ENCODE data around the gene BTD. TPM values are rescaled to one million over a fixed set of nuclear protein-coding genes. Genes with fewer than 3 reads are reported as not detected.
A peak's percentile ranks its signal among the peaks of the same experiment; 100 is the strongest.
"Not testable (repeated sequence)": the region's sequence is repeated elsewhere in the genome, so short reads cannot be mapped to it uniquely, and the experiment has no call there.

BTD gene
- polyA plus RNA-seq, 2 donors, result 5.1 to 10.6 TPM

DNA sequence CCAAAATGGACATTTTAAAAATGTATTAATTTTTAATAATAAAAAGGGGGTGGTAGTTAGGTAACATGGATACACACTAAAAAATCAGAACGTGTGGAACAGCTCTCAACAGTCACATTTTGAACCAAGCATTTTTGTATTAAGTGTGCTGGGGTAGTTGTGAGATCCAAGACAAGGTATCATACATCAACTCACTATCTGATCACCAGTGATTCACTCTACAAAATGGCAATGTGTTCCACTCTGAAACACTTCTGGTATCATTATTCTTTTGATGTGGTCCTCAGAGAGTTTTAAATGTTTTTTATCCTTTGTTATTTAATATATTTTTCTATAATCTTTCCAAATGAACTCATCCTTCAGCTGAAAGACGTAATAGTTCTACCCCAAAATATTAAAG, 5.6 kb upstream of the BTD start:
- H3K27me3 ChIP-seq (ENCODE audit: control insufficient read depth in 1 of 2, insufficient read depth in 2 of 2, low read length in 2 of 2), result no peaks in the 10 kb centered on the region
- WGBS, 2 donors, result 75 to 84% methylated on average over 2 of the region's 2 CpGs
- no peak overlapping the region for H3K4me3 ChIP-seq (ENCODE audit: low read depth in 1 of 2, low read length in 2 of 2)
- no peaks in the 10 kb centered on the region for H3K36me3 ChIP-seq (ENCODE audit: control insufficient read depth in 2 of 2, insufficient read depth in 2 of 2, low read length in 1 of 2)
- peaks cover 0 to 3% of the 10 kb centered on the region in 2 donors for H3K4me1 ChIP-seq (ENCODE audit: control insufficient read depth in 2 of 2, insufficient read depth in 2 of 2, low read length in 1 of 2)
- H3K9me3 ChIP-seq (ENCODE audit: control insufficient read depth in 2 of 2, insufficient read depth in 1 of 2, low read depth in 1 of 2, low read length in 1 of 2), result no peaks in the 10 kb centered on the region
- H3K27ac ChIP-seq (ENCODE audit: low read depth in 2 of 2, low read length in 1 of 2), result no peak overlapping the region

DNA sequence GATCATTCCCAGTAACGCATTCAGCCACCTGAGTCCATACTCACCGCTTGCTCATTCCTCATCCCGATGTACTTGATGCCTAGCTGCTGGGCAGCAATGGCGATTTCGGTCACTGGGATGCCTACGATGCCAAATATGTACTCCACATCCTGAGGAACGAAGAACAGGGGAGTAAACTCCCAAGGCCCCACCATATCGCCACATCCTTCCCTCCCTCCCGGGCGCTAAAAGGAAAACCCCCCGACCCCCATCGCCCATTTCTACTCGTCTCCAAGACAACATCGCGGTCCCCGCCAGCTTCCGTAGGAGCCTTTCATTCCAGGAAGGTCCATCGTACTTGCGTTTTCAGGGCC, 523 bp upstream of the BTD start:
- Histone ChIP-seq H3K4me1 (ENCODE audit: control insufficient read depth in 2 of 2, insufficient read depth in 2 of 2, low read length in 1 of 2) (peaks cover 0 to 3% of the 10 kb centered on the region in 2 donors), H3K9me3 (ENCODE audit: control insufficient read depth in 2 of 2, insufficient read depth in 1 of 2, low read depth in 1 of 2, low read length in 1 of 2) (no peaks in the 10 kb centered on the region), H3K4me3 (ENCODE audit: low read depth in 1 of 2, low read length in 2 of 2) (peak overlapping the region; percentile 84 to 86), H3K36me3 (ENCODE audit: control insufficient read depth in 2 of 2, insufficient read depth in 2 of 2, low read length in 1 of 2) (no peaks in the 10 kb centered on the region), H3K27ac (ENCODE audit: low read depth in 2 of 2, low read length in 1 of 2) (peak overlapping the region; percentile 74), H3K27me3 (ENCODE audit: control insufficient read depth in 1 of 2, insufficient read depth in 2 of 2, low read length in 2 of 2) (no peaks in the 10 kb centered on the region)
- WGBS, 2 donors, result 1% methylated on average over 19 of the region's 19 CpGs

DNA sequence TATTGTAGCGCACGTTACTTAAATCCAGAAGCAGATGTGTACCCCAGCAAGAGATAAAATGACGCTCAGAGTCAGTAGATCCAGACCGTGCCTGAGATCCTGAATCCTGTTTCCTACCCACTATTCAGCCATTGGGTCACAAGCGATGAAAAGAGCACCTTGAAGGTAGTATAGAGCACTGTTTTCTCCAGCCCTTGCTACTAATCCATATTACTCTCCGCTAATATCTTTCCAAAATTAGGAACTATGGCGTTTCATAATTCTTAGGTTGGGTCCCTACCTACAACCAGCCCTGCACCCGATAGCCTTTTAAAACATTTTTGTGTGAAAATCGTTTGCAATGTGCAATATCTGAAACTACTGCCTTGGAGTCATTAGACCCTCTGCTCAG, 596 bp downstream of the BTD start:
- Histone ChIP-seq H3K27me3 (ENCODE audit: control insufficient read depth in 1 of 2, insufficient read depth in 2 of 2, low read length in 2 of 2) (no peaks in the 10 kb centered on the region), H3K4me3 (ENCODE audit: low read depth in 1 of 2, low read length in 2 of 2) (peak overlapping the region; percentile 84 to 86), H3K4me1 (ENCODE audit: control insufficient read depth in 2 of 2, insufficient read depth in 2 of 2, low read length in 1 of 2) (peaks cover 0 to 3% of the 10 kb centered on the region in 2 donors), H3K9me3 (ENCODE audit: control insufficient read depth in 2 of 2, insufficient read depth in 1 of 2, low read depth in 1 of 2, low read length in 1 of 2) (no peaks in the 10 kb centered on the region), H3K36me3 (ENCODE audit: control insufficient read depth in 2 of 2, insufficient read depth in 2 of 2, low read length in 1 of 2) (no peaks in the 10 kb centered on the region), H3K27ac (ENCODE audit: low read depth in 2 of 2, low read length in 1 of 2) (peak overlapping the region; percentile 82 to 89)
- 3% methylated on average over 9 of the region's 9 CpGs for WGBS, 2 donors

DNA sequence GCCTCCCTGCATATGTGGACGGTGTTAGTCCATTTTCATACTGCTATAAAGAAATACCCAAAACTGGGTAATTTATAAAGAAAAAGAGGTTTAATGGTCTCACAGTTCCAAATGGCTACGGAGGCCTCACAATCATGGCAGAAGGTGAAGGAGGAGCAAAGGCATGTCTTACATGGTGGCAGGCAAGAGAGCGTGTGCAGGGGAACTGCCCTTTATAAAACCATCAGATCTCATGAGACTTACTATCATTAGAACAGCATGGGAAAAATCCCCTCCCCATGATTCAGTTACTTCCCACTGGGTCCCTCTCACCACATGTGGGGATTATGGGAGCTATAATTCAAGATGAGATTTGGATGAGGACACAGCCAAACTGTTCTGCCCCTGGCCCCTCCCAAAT, 1.3 kb downstream of the BTD start:
- not testable (repeated sequence) for H3K4me3 ChIP-seq (ENCODE audit: low read depth in 1 of 2, low read length in 2 of 2); H3K27ac ChIP-seq (ENCODE audit: low read depth in 2 of 2, low read length in 1 of 2); H3K4me1 ChIP-seq (ENCODE audit: control insufficient read depth in 2 of 2, insufficient read depth in 2 of 2, low read length in 1 of 2)

DNA sequence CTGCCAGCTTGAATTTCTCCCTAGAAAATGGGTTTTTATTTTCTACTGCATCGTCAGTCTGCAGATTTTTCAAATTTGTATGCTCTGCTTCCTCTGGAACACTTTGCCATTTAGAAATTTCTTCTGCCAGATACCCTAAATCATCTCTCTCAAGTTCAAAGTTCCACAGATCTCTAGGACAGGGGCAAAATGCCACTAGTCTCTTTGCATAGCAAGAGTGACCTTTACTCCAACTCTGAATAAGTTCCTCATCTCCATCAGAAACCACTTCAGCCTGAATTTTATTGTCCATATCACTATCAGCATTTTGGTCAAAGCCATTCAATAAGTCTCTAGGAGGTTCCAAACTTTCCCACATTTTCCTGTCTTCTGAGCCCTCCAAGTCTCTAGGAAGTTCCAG, 3.0 kb downstream of the BTD start:
- not testable (repeated sequence) for H3K27me3 ChIP-seq (ENCODE audit: control insufficient read depth in 1 of 2, insufficient read depth in 2 of 2, low read length in 2 of 2); H3K27ac ChIP-seq (ENCODE audit: low read depth in 2 of 2, low read length in 1 of 2); H3K4me1 ChIP-seq (ENCODE audit: control insufficient read depth in 2 of 2, insufficient read depth in 2 of 2, low read length in 1 of 2); H3K36me3 ChIP-seq (ENCODE audit: control insufficient read depth in 2 of 2, insufficient read depth in 2 of 2, low read length in 1 of 2); H3K9me3 ChIP-seq (ENCODE audit: control insufficient read depth in 2 of 2, insufficient read depth in 1 of 2, low read depth in 1 of 2, low read length in 1 of 2); H3K4me3 ChIP-seq (ENCODE audit: low read depth in 1 of 2, low read length in 2 of 2)
- WGBS, 2 donors, result 90 to 93% methylated on average over 1 of the region's 1 CpG

More for the DNA sequence above, 1.3 kb downstream of the BTD start:
- not testable (repeated sequence) for H3K9me3 ChIP-seq (ENCODE audit: control insufficient read depth in 2 of 2, insufficient read depth in 1 of 2, low read depth in 1 of 2, low read length in 1 of 2); H3K36me3 ChIP-seq (ENCODE audit: control insufficient read depth in 2 of 2, insufficient read depth in 2 of 2, low read length in 1 of 2); H3K27me3 ChIP-seq (ENCODE audit: control insufficient read depth in 1 of 2, insufficient read depth in 2 of 2, low read length in 2 of 2)
- WGBS, 2 donors, result 91 to 93% methylated on average over 3 of the region's 3 CpGs

DNA sequence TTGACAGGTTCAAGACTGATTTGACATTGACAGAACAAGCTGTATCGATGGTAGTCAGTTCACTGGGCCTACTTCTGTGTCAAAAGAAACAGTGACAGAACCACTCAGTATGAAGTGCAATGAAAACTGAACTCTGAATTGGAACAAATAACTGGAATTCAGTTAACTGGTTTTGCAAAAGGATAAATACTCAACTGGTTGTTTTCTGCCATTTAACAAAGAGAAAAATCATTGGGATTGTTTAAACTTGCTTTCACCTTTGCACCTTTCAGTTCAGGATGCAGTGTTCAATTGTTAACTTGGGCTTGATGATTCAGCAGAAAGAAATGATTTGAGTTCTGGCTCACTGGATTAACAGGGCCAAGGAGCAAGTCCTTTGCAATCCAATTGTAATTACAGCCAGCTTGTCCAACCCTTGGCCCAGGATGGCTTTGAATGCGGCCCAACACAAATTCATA, 4.9 kb downstream of the BTD start:
- 61 to 66% methylated on average over 2 of the region's 2 CpGs for WGBS, 2 donors
- Histone ChIP-seq H3K27ac (ENCODE audit: low read depth in 2 of 2, low read length in 1 of 2) (no peak overlapping the region), H3K27me3 (ENCODE audit: control insufficient read depth in 1 of 2, insufficient read depth in 2 of 2, low read length in 2 of 2) (no peaks in the 10 kb centered on the region), H3K9me3 (ENCODE audit: control insufficient read depth in 2 of 2, insufficient read depth in 1 of 2, low read depth in 1 of 2, low read length in 1 of 2) (no peaks in the 10 kb centered on the region), H3K4me1 (ENCODE audit: control insufficient read depth in 2 of 2, insufficient read depth in 2 of 2, low read length in 1 of 2) (no peaks in the 10 kb centered on the region), H3K36me3 (ENCODE audit: control insufficient read depth in 2 of 2, insufficient read depth in 2 of 2, low read length in 1 of 2) (no peaks in the 10 kb centered on the region), H3K4me3 (ENCODE audit: low read depth in 1 of 2, low read length in 2 of 2) (no peak overlapping the region)

DNA sequence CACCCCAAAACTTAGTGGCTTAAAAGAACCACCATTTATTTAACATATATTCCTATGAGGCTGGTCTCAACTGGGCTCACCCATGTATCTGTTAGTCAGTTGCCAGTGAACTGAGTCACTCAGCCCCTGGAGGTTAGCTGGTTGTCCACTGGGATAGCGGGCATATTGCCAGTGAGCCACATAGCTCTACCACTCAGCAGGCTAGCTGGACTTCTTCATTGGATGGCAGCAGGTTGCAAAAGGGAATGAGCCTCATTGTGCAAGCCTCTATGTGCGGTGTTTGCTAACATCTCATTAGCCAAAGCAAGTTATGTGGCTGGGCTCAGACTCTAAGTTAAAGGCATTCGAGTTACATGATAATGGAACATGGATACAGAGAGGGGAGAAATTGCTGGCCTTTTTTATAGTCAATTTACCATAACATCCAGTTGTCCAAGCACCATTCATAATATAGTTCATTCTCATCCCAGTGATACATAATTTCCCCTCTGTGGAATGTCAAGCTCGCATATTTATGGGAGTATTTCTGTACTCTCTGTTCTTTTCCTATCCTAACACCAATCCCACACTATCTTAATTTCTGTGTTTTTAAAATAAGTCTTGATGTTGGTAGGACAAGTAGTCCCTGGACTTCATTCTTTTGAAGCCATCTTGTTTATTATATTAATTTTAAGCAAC, 8.7 kb downstream of the BTD start:
- no peak overlapping the region for H3K4me3 ChIP-seq (ENCODE audit: low read depth in 1 of 2, low read length in 2 of 2)
- no peak overlapping the region for H3K27ac ChIP-seq (ENCODE audit: low read depth in 2 of 2, low read length in 1 of 2)
- H3K9me3 ChIP-seq (ENCODE audit: control insufficient read depth in 2 of 2, insufficient read depth in 1 of 2, low read depth in 1 of 2, low read length in 1 of 2), result no peaks in the 10 kb centered on the region
- no peaks in the 10 kb centered on the region for H3K4me1 ChIP-seq (ENCODE audit: control insufficient read depth in 2 of 2, insufficient read depth in 2 of 2, low read length in 1 of 2)
- no peaks in the 10 kb centered on the region for H3K27me3 ChIP-seq (ENCODE audit: control insufficient read depth in 1 of 2, insufficient read depth in 2 of 2, low read length in 2 of 2)
- H3K36me3 ChIP-seq (ENCODE audit: control insufficient read depth in 2 of 2, insufficient read depth in 2 of 2, low read length in 1 of 2), result no peaks in the 10 kb centered on the region
- 90 to 93% methylated on average over 4 of the region's 4 CpGs for WGBS, 2 donors

DNA sequence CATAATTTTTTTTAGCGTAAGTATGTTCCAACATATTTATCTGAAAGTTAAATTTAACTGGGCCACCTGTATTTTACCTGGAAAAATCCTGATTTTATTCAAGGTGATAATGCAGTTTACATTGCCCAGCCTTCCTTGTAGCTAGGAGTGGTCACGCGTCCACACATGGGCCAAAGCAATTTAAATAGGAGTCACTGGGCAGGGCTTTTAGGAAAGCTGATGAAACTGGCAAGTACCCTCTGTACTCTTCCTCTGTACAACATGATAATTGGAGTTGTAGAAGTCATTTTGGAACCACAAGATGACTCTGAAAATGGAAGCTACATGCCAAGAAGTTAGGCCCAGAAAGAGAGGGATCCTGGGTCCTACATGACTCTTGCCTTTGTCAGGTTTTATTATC, 9.5 kb downstream of the BTD start:
- Histone ChIP-seq H3K27ac (ENCODE audit: low read depth in 2 of 2, low read length in 1 of 2) (no peak overlapping the region), H3K27me3 (ENCODE audit: control insufficient read depth in 1 of 2, insufficient read depth in 2 of 2, low read length in 2 of 2) (no peaks in the 10 kb centered on the region), H3K36me3 (ENCODE audit: control insufficient read depth in 2 of 2, insufficient read depth in 2 of 2, low read length in 1 of 2) (no peaks in the 10 kb centered on the region), H3K4me1 (ENCODE audit: control insufficient read depth in 2 of 2, insufficient read depth in 2 of 2, low read length in 1 of 2) (no peaks in the 10 kb centered on the region), H3K4me3 (ENCODE audit: low read depth in 1 of 2, low read length in 2 of 2) (no peak overlapping the region), H3K9me3 (ENCODE audit: control insufficient read depth in 2 of 2, insufficient read depth in 1 of 2, low read depth in 1 of 2, low read length in 1 of 2) (no peaks in the 10 kb centered on the region)
- WGBS, 2 donors, result 88 to 97% methylated on average over 3 of the region's 3 CpGs

DNA sequence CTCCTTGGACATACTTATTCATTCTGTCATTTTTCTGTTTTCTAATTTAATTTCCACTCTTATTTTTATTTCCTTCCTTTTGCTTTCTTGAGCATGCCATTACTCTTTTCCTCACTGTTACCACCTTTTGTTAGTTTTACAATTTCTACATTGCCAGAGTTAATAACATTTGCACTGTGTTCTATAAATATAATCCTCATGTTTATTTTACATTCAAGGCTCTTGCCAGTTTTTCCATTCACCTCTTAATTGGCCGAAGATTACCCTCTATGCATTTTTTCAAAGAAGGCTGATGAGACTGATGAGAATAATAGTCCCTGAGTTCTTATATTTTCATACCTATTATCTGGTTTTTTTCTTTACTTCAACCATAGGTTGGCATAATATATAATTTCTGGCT, 10.5 kb downstream of the BTD start:
- Histone ChIP-seq H3K27ac (ENCODE audit: low read depth in 2 of 2, low read length in 1 of 2) (no peak overlapping the region), H3K4me3 (ENCODE audit: low read depth in 1 of 2, low read length in 2 of 2) (no peak overlapping the region), H3K4me1 (ENCODE audit: control insufficient read depth in 2 of 2, insufficient read depth in 2 of 2, low read length in 1 of 2) (no peaks in the 10 kb centered on the region), H3K27me3 (ENCODE audit: control insufficient read depth in 1 of 2, insufficient read depth in 2 of 2, low read length in 2 of 2) (no peaks in the 10 kb centered on the region), H3K36me3 (ENCODE audit: control insufficient read depth in 2 of 2, insufficient read depth in 2 of 2, low read length in 1 of 2) (no peaks in the 10 kb centered on the region), H3K9me3 (ENCODE audit: control insufficient read depth in 2 of 2, insufficient read depth in 1 of 2, low read depth in 1 of 2, low read length in 1 of 2) (no peaks in the 10 kb centered on the region)
- WGBS, 2 donors, result 38 to 43% methylated on average over 1 of the region's 1 CpG

DNA sequence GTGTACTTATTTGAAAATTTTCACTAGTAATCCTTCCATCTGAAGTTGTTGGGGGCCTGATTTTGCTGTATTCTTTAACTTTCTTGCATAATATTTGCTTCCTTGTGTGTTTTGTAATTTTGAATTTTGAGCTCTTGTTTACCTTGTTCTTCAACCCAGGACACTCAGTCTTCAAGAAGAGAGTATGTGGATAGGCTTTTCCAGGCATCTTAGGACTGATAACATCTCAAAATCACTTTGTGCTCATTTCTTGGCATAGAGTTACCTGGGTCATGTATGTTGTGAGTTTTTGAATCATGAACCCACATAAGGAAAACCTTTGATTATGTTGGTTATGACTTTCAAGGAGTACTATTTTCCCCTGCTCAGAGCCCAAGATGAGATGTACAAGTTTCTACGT, 13.4 kb downstream of the BTD start:
- H3K27ac ChIP-seq (ENCODE audit: low read depth in 2 of 2, low read length in 1 of 2), result no peak overlapping the region
- no peaks in the 10 kb centered on the region for H3K4me1 ChIP-seq (ENCODE audit: control insufficient read depth in 2 of 2, insufficient read depth in 2 of 2, low read length in 1 of 2)
- H3K36me3 ChIP-seq (ENCODE audit: control insufficient read depth in 2 of 2, insufficient read depth in 2 of 2, low read length in 1 of 2), result no peaks in the 10 kb centered on the region
- no peaks in the 10 kb centered on the region for H3K9me3 ChIP-seq (ENCODE audit: control insufficient read depth in 2 of 2, insufficient read depth in 1 of 2, low read depth in 1 of 2, low read length in 1 of 2)
- 90 to 92% methylated on average over 1 of the region's 1 CpG for WGBS, 2 donors
- no peaks in the 10 kb centered on the region for H3K27me3 ChIP-seq (ENCODE audit: control insufficient read depth in 1 of 2, insufficient read depth in 2 of 2, low read length in 2 of 2)
- no peak overlapping the region for H3K4me3 ChIP-seq (ENCODE audit: low read depth in 1 of 2, low read length in 2 of 2)

All from esophagus (tissue), 2 donors.